Hepatocyte (in vitro differentiated cells): Measurements from ENCODE around the gene MGLL.

Experiments used
- CTCF ChIP-seq: fragments of 200-600 bp; sonication (generic); IDR thresholded peaks from 2 replicates; pipeline ENCODE4 v1.5.1; 2016; ENCODE audit warnings: antibody characterized with exemption, mild to moderate bottlenecking; ENCODE audit not compliant: poor library complexity
- EZH2 ChIP-seq: fragments of 200-600 bp; sonication (generic); IDR thresholded peaks from 2 replicates; pipeline ENCODE4 v1.6.1; 2016; ENCODE audit warnings: antibody characterized with exemption, mild to moderate bottlenecking, borderline replicate concordance
- EZH2phosphoT487 ChIP-seq: fragments of 200-600 bp; sonication (generic); IDR thresholded peaks from one replicate; pipeline ENCODE4 v1.6.1; 2018; ENCODE audit warnings: antibody characterized with exemption, mild to moderate bottlenecking, low read depth, moderate library complexity; ENCODE audit not compliant: unreplicated experiment, severe bottlenecking

DNA sequence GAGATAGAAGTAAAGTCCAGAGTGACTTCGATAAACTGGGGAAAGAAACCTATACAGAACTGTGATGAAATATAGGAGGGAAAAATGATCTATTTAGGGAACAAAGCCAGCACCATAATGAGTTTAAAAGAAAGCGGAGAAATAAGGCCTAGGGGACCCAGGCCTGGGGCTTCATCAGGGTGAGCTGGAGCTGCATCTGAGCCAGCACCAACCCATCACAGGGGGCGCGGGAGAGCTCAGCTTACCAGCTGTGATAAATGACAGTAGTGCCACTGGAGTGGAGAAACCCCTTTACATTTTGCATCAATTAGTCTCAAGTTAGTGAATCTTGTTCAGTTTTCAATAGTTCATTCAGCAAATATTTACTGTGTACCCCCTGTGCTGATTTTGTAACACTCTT lies 172.1 kb downstream of the MGLL start:
- no peak for TF ChIP-seq EZH2
- no peak for TF ChIP-seq CTCF
- TF ChIP-seq EZH2phosphoT487: no peak
